ENCODE results near the gene KRTAP10-12.

KRTAP10-12 gene

GRCh38 chr21:44734841-44735240 lies 37.9 kb downstream of the KRTAP10-12 start:
- DNase-seq (ENCODE audit: low spot score), result no peak

- no peak for DNase-seq (ENCODE audit: low spot score)
Measured at GRCh38 chr21:44735821-44736220, 38.8 kb downstream of the KRTAP10-12 start.

GRCh38 chr21:44736291-44737004 lies 39.5 kb downstream of the KRTAP10-12 start:
- no peak for DNase-seq (ENCODE audit: low spot score)

- no peak for DNase-seq (ENCODE audit: low spot score)
Measured at GRCh38 chr21:44737706-44738354, 40.9 kb downstream of the KRTAP10-12 start.

- no peak for DNase-seq (ENCODE audit: low spot score)
Measured at GRCh38 chr21:44738621-44739020, 41.6 kb downstream of the KRTAP10-12 start.

GRCh38 chr21:44739316-44739715 lies 42.3 kb downstream of the KRTAP10-12 start:
- DNase-seq (ENCODE audit: low spot score), result no peak

- no peak for DNase-seq (ENCODE audit: low spot score)
Measured at GRCh38 chr21:44740742-44741141, 43.8 kb downstream of the KRTAP10-12 start.

GRCh38 chr21:44741921-44742320 lies 44.9 kb downstream of the KRTAP10-12 start:
- DNase-seq (ENCODE audit: low spot score), result no peak

- DNase-seq (ENCODE audit: low spot score), result no peak
Measured at GRCh38 chr21:44742418-44743153, 45.6 kb downstream of the KRTAP10-12 start.
